HG03139 (cell line): ENCODE data around the gene SYT3.
"Not testable (repeated sequence)": the region's sequence is repeated elsewhere in the genome, so short reads cannot be mapped to it uniquely, and the experiment has no call there.

Source experiments
- ATAC-seq: cut with Tn5 transposase; IDR thresholded peaks from one replicate; pipeline ENCODE4 v1.9.1; 2021; ENCODE audit not compliant: unreplicated experiment

Gene SYT3

GRCh38 chr19:50636317-50637085 is 3.2 kb downstream of the SYT3 start:
- no peak for ATAC-seq

- ATAC-seq, result no peak
These were observed 5.7 kb downstream of the SYT3 start for GRCh38 chr19:50633973-50634372.

GRCh38 chr19:50633359-50633758 is 6.3 kb downstream of the SYT3 start:
- no peak for ATAC-seq

- ATAC-seq, result no peak
These were observed 7.4 kb downstream of the SYT3 start for GRCh38 chr19:50632151-50632835.

DNA sequence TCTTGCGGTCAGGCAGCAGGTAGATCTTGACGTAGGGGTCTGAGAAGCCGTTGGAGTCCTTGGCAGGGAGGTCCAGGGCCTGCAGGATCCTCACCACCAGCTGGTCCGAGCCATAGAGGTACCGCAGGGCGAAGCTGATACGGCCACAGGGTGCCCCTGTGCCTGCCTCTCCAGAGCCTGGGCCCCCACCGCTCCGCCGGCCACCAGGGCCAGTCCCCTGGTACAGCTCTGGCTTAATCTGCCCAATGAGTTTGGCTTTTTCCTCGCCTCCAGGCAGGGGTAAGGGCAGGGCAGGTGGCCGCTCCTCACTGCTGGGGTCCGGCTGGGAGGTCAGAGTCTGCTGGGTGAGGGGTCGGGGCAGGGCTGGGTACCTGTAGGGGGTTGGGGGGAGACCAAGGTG is 9.9 kb downstream of the SYT3 start:
- ATAC-seq, result no peak

DNA sequence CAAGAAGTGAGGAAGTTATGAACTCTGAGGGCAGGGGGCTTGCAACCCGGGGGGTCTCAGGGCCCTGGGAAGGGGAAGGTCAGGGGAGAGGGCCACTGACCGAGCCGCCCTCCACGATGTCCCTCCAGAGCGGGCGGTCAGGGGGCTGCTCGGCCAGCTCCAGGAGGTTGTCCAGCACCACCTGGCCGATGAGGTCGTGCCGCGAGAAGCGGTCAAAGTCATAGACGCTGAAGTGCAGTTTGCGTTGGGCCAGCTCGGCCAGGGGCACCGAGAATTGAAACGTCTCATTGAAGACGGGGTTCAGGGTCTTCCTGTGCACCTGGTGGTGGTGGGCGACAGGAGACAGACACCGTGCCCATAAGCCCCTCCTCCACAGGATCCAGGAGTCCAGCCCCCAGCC is 10.5 kb downstream of the SYT3 start:
- ATAC-seq, result no peak

GRCh38 chr19:50628551-50628950 is 11.1 kb downstream of the SYT3 start:
- no peak for ATAC-seq

DNA sequence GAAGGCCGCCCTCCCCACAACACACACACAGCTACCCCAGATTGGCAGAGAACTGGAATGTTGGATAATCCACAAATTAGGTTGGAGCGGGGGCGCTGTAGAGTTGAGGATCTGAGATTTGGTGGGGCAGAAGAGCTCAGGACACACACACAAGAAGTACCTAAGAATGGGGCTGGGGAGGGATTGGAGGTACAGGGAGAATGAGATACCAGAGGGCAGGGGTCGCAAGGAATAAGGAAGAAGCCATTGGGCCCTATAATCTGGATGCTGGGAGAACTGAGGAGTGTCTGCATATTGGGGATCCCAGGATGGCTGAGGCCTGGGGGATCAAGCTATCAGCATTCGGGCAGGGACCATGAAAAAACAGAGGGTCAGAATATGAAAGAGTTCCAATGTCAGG is 11.5 kb downstream of the SYT3 start:
- ATAC-seq, result no peak

GRCh38 chr19:50626795-50627194 is 12.9 kb downstream of the SYT3 start:
- ATAC-seq, result no peak

- no peak for ATAC-seq
These were observed 13.7 kb downstream of the SYT3 start for GRCh38 chr19:50626011-50626410.

DNA sequence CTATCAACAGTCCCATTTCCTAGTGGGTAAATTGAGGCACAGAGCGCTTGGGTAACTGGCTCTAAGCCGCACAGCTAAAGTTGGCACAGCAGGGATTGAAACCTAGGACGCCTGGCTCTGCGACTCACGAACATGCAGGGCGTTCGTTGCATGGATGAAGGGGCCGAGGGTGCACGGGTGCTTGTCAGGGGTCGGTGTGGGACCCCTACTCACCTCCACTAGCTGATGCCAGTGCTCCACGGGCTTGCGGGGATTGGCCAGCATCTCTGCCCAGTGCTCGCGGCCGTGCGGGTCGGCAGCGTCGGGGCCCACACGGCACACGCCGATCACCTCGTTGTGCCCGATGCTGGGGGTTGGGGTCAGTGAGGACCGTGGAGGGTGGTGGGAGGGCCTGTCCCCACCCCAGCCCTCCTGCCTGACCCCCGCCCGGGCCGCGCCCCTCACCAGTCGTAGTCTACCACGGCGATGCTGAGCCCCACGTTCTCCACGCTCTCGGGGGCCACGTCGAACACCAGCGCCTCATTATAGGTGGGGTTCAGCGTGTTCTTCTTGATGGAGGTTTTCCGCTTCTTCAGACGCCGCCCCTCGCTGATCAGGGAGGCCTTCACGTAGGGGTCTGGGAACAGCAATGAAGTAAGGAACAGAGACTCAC is 14.6 kb downstream of the SYT3 start:
- no peak for ATAC-seq

- not testable (repeated sequence) for ATAC-seq
These were observed 19.2 kb downstream of the SYT3 start for GRCh38 chr19:50620394-50620906.

DNA sequence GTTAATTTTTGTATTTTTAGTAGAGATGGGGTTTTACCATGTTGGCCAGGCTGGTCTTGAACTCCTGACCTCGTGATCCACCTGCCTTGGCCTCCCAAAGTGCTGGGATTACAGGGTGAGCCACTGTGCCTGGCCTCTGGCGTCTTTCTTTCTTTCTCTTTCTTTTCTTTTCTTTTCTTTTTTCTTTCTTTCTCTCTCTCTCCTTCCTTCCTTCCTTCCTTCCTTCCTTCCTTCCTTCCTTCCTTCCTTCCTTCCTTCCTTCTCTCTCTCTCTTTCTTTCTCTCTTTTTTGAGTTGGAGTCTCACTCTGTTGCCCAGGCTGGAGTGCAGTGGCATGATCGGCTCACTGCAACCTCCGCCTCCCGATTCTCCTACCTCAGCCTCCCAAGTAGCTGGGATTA is 20.5 kb downstream of the SYT3 start:
- not testable (repeated sequence) for ATAC-seq

DNA sequence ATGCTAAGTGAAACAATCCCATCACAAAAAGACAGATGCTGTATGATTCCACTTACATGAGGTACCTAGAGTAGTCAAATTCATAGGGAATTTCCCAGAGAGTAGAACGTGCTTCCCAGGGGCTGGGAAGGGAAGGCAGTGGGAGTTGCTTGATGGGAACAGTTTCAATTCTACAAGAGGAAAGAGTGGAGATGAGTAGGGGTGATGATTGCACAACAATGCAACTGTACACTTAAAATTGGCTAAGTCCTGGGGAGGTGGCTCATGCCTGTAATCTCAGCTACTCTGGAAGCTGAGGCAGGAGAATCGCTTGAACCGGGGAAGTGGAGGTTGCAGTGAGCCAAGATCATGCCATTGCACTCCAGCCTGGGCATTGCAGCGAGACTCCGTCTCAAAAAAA is 21.3 kb downstream of the SYT3 start:
- not testable (repeated sequence) for ATAC-seq

GRCh38 chr19:50612504-50613404 is 26.9 kb downstream of the SYT3 start:
- not testable (repeated sequence) for ATAC-seq

DNA sequence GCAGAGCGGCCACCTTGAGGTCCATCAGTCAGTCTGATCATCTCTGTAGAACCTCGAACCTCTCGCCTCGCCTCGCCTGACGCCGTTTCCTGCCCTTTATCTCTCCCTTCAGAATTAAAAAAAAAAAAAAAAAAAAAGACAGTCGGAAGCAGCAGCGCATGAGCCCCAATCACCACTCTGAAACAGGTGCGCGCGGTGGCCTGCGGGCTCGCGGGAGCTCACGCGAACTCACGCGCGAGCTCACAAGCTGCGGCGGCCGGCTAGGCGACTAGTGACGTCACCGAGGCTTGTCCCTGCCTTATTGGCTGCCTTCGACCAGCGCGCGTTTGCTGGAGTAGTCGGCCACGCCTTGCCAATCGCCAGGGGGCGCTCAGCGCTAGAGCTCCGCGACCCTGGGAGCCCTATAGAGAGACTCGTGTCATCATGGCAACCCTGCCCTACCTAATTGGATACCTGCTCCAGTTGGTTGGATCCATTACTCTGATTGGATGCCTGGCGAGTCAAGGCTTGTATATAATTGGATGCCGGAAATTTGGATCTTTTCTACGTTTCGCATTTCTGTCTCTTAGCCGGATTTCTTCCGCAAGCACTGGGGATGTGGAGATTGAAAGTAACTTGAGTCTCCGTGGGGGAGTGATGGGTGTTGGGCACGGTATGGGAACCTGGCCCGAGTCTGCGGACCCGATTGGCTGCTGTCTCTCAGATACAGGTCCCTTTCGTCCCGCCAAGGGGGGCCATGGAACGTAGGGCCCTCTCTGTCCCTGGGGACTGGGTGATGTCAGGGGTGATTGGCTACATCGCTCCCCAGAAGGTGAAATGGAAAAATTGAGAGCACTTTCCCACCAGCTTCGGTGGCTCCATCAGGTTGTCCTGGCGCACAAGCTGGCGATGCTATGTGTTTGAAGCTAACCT is 31.6 kb downstream of the SYT3 start:
- ATAC-seq, result no peak

DNA sequence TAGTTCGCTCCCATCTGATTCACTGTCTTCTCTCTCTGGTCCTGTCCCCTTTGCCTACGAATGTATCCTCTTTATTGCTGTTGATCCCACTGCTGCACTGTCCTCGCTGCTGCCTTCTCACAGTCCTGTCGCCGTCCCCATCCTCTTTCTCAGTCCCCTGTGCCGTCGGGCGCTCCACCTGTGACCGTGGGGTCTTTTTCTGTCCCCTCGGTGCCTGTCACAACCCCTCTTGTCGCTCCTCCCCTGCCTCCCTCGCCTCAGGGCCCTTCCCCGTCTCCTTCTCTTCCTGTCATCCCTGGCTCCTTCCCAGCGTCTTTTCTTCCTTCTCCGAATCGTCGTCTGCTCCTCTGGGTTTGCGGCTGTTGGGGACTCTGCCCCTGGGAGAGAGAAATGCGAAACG is 32.3 kb downstream of the SYT3 start:
- ATAC-seq, result no peak

DNA sequence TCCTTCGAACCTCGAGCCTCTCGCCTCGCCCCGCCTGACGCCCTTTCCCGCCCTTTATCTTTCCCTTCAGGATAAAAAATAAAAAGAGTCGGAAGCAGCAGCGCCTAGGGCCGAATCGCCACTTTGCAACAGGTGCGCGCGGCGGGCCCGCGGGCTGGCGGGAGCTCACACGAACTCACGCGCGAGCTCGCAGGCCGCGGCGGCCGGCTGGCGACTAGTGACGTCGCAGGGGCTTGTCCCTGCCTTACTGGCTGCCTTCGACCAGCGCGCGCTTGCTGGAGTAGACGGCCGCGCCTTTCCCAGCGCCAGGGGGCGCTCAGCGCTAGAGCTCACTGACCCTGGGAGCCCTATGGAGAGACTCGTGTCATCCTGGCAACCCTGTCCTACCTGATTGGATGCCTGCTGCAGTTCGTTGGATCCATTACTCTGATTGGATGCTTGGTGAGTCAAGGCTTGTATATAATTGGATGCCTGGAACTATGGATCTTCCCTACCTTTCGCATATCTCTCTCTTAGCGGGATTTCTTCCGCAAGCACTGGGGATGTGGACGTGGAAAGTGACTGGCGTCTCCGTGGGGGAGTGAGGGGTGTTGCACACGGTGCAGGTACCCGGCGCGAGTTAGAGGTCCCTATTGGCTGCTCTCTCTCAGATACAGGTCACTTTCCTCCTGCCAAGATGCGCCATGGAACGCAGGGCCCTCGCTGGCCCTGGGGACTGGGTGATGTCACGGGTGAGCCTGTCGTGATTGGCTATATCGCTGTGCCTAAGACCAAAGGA is 33.4 kb downstream of the SYT3 start:
- ATAC-seq, result not testable (repeated sequence)
